SK-N-SH (cell line): ENCODE data around the gene DCLK1.

Experiments
- GABPA ChIP-seq: IDR thresholded peaks from 2 replicates; pipeline ENCODE4 v1.4.0; 2012; ENCODE audit warnings: low read depth, mild to moderate bottlenecking
- TF ChIP-seq, protein P1 (sequence below): fragments of 200-600 bp; sonication (generic); IDR thresholded peaks from 2 replicates; pipeline ENCODE4 v1.6.1; 2017; ENCODE audit warnings: antibody characterized with exemption, mild to moderate bottlenecking, moderate library complexity

DNA sequence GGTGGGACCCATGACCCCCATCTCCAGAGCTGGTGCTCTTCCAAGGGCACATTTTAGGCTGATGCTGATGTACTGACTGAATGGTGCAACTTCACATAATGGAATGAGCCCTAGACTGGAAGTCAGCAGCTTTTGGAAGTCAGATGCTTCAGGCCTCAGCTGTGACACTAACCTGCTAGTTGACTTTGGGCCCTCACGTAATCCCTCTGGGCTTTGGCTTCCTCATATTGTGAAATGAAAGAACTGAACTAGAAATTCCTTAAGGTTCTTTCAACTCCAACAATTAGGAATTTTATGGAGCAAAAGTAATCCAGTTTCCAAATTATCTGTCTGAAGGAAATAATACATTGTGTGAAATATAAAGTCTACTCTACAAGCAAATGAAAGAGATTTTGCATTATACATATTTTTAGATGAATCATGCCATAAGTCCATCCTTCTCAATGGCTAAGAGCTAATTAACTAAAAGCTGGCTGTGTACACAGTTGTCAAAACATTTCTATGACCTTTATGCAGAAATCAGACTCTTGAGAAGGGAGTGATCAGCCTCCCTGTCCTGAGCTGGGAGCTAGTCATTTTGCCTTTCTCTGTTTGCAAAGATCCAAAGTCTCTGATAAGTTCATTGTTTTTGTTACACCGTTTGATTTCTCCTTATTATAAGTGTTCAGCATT lies 204.2 kb downstream of the DCLK1 start:
- TF ChIP-seq, protein P1, sequence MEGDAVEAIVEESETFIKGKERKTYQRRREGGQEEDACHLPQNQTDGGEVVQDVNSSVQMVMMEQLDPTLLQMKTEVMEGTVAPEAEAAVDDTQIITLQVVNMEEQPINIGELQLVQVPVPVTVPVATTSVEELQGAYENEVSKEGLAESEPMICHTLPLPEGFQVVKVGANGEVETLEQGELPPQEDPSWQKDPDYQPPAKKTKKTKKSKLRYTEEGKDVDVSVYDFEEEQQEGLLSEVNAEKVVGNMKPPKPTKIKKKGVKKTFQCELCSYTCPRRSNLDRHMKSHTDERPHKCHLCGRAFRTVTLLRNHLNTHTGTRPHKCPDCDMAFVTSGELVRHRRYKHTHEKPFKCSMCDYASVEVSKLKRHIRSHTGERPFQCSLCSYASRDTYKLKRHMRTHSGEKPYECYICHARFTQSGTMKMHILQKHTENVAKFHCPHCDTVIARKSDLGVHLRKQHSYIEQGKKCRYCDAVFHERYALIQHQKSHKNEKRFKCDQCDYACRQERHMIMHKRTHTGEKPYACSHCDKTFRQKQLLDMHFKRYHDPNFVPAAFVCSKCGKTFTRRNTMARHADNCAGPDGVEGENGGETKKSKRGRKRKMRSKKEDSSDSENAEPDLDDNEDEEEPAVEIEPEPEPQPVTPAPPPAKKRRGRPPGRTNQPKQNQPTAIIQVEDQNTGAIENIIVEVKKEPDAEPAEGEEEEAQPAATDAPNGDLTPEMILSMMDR, result no peak
- no peak for TF ChIP-seq GABPA
